Islet precursor cell (in vitro differentiated cells): ENCODE measurements around the gene SZRD1.

Experiments used
- DNase-seq: peaks from one replicate; pipeline ENCODE4 v3.0.0-alpha.2; 2018

SZRD1 gene

GRCh38 chr1:16398371-16398953 lies 31.4 kb downstream of the SZRD1 start:
- DNase-seq = no peak

DNA sequence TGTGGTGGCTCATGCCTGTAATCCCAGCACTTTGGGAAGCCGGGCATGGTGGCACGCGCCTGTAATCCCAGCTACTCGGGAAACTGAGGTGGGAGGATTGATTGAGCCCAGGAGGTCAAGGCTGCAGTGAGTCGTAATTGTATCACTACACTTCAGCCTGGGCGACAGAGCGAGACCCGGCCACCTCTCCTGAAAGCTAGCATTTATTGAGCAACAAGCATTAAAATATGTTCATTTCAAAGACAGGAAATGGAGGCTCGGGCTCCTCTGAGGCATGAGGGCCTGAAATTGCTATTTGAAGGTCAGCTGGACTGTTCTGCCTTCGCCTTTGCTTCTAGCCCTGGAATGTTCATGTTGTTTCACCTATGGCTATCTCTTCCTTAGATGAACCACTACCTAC lies 35.7 kb downstream of the SZRD1 start:
- DNase-seq = no peak

DNA sequence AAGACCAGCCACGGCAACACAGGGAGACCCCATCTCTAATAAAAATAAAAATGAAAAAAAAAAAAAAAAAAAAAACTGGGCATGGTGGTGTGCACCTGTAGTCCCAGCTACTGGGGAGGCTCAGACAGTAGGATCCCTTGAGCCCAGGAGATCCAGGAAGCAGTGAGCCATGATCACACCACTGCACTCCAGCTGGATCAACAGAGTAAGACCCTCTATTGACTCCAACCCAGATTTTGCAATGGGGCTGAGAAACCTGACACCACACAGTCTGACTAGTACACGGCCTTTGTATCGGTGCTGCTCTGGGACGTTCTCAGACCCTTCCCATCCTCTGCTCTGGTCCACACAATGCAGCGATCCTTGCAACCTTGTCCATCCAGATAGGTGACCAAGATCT lies 38.4 kb downstream of the SZRD1 start:
- DNase-seq = no peak

DNA sequence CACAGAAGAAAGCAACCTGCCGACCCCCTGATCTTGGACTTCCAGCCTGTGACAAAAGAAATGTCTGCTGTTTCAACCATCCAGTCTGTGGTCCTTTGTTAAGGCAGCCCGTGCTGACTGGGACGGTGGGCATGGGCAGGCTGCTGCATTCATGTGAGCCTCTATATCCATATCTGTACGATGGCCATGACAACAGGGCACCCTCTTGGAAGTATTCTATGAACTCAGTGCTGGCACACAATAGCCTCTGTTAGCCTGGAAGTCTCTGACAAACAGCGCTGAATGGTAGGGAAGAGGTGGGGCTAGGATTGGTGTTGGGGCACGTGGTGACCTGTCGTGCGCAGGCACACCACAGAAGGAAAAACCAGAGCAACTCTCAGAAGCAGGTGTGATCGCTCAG lies 39.8 kb downstream of the SZRD1 start:
- no peak for DNase-seq

GRCh38 chr1:16409536-16410152 lies 42.6 kb downstream of the SZRD1 start:
- no peak for DNase-seq

GRCh38 chr1:16410803-16411202 lies 43.8 kb downstream of the SZRD1 start:
- no peak for DNase-seq

DNA sequence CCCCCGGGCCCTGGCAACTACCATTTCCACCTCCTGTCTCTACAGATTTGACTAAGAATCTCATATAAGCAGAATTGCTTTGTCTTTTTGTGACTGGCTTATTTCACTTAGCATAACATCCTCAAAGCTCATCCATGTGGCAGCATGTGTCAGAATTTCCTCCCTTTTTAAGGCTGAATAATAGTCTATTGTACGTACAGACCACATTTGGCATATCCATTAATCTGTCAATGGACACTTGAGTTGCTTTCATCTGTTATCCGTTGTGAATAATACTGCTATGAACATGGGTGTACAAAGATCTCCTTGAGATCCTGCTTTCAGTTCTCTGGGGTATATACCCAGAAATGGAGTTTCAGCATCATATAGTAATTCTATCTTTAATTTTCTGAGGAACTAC lies 46.1 kb downstream of the SZRD1 start:
- no peak for DNase-seq

DNA sequence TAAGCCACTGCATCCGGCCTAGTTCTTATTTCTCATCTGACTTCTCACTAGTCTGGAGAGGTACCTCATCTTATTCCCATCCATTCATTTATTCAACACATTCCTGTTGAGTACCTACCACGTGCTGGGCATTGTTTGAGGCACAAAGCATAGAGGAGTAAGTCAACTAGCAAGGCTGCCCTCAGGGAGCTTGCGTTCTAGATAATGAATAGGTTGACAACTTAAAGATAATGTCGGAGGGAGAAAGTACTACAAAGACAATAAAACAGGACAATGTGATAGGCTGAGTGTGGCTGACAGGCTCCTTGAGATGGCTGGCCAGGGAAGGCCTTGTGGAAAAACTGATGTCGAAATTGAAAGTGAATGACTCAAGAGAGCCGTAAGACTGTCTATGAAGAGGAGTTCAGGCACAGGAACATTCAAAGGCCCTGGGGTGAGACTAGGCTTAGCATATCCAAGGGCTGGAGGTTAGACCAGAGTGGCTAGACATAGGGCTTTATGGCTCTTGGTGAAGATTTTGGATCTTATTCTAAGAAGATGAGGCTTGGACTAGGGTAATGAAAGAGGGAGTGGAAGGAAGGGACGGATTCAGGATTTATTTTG lies 51.9 kb downstream of the SZRD1 start:
- no peak for DNase-seq

DNA sequence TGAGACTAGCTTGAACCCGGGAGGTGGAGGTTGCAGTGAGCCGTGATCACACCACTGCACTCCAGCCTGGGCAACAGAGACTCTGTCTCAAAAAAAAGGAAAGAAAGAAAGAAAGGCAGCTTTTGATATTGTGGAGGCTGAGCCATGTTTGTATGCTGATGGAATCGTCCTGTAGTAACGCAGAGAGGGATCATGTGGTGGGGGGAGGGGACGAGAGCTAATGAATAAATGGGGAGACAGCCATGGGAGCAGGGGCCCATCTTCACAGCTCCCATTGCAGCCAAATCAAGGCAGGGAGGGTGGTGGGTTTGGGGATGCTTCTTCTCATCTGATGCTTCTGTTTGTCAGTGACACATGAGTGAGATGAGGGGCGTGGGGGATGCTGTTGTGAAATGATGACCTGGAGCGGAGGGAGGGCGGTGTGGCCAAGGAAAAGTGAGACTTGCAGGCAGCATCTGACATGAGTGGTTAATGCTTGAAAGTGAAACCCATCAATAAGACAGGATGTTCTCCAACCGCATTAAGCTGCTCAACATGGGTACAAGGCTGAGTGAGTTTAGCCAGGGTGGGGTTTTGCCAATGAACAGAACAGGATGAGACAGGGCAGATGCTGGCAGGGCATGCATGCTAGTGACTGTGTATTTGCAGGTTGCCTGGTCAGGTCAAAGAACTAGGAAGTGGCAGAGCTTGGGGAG lies 53.5 kb downstream of the SZRD1 start:
- peak; percentile 36 for DNase-seq

- no peak for DNase-seq
Measured at GRCh38 chr1:16421201-16421600, 54.2 kb downstream of the SZRD1 start.

- no peak for DNase-seq
Measured at GRCh38 chr1:16422041-16422440, 55.0 kb downstream of the SZRD1 start.

DNA sequence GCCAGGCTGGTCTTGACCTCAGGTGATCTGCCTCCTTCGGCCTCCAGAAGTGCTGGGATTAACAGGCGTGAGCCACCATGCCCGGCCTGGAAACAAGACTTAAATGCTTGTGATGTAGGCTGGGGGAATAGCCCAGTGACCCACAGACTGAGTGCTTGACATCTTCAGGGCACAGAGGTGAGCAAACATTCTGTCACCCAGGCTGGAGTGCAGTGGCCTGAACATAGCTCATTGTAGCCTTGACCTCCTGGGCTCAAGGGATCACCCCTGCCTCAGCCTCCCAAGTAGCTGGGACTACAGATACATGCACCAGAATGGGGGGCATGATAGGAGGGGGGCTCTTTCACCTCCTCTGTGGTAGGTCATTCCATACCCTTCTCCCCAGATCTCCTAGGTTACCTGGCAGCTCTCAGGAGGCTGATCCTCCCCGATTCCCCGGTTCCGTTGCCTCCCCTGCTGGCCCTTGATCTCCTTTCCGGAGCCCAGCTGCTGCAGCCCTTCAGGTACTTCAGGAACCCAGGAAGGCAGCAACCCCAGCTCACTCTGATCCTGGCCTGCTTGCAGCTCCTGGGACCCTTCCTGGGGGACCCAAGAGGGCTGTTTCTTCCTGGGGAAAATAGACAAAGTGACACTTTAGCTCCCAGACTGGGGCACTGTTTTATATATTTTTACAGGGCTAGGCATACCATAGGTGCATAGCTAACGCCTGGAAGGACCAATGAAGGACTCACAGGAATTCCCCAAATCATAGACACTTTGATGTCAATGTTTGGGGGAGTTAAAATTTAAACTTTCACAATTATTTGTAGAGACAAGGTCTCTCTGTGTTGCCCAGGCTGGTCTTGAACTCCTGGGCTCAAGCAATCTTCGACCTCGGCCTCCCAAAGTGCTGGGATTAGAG lies 58.3 kb downstream of the SZRD1 start:
- no peak for DNase-seq

DNA sequence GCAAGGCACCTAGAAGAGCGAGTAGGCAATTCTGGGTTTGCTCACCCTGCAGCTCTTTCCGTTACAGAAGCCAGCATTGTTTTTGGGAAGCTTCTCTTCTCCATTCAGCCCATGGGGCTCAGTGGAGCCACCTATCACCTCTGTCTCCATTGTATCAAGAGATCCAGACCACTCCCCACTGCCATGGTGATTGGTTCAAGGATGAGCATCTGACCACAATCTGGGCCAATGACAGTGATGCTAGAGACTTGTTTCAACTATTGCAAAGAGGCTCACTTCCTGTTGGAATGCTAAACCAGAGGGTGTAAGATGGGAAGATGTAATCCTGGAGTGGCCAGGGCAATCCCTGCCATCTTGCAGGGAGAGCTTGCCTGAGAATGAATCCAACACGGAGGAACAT lies 63.6 kb downstream of the SZRD1 start:
- DNase-seq = no peak

DNA sequence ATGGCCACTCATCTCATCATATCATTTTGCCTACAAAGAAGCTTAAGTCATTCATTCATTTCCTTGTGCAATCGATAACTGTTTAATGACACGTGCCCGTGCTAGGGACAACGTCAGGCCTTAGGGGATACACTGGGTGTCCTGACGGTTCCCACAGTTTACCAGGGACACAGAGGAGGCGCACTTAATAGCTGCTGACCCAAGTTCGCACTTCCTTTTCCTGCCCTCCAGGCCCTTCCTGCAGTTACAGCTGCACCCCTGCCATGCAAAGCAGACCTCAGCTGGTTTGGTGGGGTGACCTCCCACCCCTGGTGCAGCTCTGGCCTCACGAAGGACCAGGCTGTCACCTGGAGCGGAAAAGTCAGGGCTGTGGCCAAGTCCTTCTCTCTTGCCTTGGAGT lies 66.0 kb downstream of the SZRD1 start:
- DNase-seq = no peak

GRCh38 chr1:16434007-16434406 lies 67.0 kb downstream of the SZRD1 start:
- DNase-seq = no peak

DNA sequence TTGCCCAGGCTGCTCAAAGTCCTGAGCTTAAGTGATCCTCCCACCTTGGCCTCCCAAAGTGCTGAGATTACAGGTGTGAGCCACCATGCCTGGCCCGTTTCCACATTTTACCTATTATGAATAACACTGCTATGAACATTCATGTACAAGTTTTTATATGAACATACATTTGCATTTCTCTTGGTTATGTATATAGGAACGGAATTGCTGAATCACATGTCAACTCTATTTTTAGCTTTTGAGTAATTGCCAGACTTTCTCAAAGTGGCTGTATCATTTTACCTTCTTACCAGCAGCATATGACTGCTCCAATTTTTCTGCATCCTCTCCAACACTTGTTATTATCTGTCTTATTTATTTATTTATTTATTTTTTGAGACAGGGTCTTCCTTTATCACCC lies 67.5 kb downstream of the SZRD1 start:
- DNase-seq = no peak

- DNase-seq = no peak
Measured at GRCh38 chr1:16436946-16437474, 70.0 kb downstream of the SZRD1 start, which contains the start of gene SPATA21. SPATA21 (minus strand) TSS chr1:16437424; CDS start chr1:16431371, 6,053 bp downstream.

- DNase-seq = no peak
Measured at GRCh38 chr1:16438516-16438915, 71.5 kb downstream of the SZRD1 start.

DNA sequence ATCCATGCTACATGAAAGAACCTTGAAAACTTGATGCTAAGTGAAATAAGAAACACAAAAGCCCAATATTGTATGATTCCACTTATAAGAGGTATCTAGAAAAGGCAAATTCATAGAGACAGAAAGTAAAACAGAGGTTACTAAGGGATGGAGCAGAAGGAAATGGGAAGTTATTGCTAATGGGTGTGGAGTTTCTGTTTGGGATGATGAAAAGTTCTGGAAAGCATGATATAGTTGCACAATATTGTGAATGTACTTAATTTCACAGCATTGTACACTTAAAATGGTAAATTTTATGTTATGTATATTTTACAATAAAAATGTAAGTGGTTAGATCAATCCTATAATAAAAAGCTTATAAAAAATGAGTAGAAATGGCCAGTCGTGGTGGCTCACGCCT lies 71.9 kb downstream of the SZRD1 start:
- no peak for DNase-seq

GRCh38 chr1:16440131-16440469 lies 73.1 kb downstream of the SZRD1 start:
- DNase-seq = no peak

GRCh38 chr1:16440470-16441281 lies 73.6 kb downstream of the SZRD1 start, which contains the start of gene NECAP2:
NECAP2 (plus strand) TSS chr1:16440724; CDS start chr1:16440762, 38 bp downstream.
- DNase-seq = peak; percentile 97

DNA sequence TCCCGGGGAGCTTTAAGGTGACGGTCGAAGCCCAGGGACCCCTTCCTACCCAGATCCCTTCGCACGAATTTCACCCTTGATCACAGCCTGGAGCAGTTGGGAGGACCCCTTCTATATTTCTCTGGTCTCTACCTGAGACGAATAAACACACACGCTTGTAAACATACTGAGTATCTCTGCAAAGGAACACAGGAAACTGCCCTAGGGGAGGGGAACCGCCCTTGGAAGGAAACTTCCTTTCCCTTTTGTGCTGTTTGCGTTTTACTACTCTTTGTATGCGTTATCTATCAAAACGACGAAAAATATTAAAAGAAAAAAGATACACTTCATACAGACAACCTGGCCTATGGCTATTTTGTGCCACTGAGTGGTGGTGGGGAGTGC lies 74.2 kb downstream of the SZRD1 start:
- no peak for DNase-seq
